Measurements from ENCODE around the gene GPR15.

Gene GPR15

DNA sequence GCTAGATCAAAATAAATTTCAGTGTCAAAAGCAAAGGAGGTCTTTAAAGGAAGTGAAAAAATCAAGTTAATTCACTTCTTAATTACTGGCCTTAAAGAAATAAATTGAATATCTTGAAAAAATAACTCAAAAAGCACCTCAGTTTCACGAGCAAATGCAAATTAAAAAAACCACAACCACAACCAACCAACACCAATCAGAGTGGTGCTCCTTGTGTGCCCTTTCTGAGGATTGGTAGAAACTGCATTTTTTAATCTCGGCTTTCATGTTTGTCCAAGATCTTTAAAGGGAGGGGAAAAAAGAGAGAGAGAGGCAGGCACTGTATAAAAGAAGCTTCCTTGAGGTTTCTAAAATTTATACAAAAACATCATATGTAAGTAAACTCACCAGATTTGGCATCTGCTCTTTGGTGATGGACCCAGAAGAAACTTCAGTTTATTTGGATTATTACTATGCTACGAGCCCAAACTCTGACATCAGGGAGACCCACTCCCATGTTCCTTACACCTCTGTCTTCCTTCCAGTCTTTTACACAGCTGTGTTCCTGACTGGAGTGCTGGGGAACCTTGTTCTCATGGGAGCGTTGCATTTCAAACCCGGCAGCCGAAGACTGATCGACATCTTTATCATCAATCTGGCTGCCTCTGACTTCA lies at the start of gene GPR15:
GPR15 (plus strand) TSS at position 357 of the 653 bp plus-strand sequence; CDS start at position 413, 56 bp downstream.
- DNase-seq (ENCODE audit: low spot score), result no peak

GRCh38 chr3:98482717-98483482 lies 48.9 kb upstream of the GPR15 start:
- no peak for DNase-seq (ENCODE audit: low spot score)

DNA sequence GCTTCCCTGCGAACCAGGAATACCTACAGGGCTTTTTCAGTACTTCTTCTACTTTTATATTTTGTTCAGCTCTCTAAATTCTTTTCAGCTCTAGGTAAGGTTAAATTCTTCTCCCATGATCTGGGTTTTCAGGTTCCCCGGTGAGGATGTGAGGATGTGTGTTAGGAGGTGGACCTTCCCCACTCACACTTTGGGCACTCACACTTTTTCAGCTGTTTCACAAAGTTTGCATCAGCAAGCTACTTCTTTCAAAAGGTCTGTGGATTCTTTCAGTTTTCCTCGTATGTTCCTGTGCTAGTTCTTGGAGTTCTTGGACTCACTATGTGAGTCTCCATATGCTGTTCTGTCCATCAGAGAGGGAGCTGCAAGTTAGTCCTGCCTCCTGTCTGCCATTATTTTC lies 48.2 kb upstream of the GPR15 start:
- no peak for DNase-seq (ENCODE audit: low spot score)

DNA sequence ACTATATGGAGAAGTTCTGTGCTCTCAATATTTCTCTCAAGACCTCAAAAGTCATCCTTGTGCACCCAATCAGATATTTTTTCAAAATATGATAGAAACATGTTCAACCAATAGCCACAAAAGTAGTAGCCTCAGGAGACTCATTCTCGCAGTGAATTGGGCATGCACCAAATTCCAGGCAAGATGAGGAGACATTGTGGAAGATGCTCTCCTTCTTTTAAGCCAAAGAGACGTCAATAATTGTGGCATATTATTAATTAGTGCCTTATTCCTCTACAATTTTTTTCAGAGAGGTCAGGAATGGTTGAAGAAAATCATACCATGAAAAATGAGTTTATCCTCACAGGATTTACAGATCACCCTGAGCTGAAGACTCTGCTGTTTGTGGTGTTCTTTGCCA lies 34.4 kb upstream of the GPR15 start, which contains the start of gene OR5K2:
OR5K2 (plus strand) TSS at position 301 of the 400 bp plus-strand sequence; CDS start at position 301, 0 bp downstream.
- no peak for DNase-seq (ENCODE audit: low spot score)

DNA sequence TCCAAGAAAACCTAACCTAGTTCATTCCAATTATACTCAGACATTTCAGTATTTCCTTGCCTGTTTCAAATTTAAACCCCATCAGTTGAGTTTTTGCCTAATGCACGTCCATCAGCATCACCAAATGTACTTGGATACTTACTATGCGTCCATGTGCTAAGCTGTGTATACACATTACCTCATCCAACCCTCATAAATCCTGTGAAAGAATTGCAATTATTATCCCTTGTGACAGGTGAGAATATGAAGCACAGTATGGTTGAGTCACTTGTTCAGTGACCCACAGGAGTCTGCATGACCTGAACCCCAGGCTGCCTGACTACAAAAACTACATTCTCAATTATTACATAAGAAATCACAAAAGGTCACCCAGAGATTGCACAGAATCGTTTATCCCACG lies 31.8 kb upstream of the GPR15 start:
- DNase-seq (ENCODE audit: low spot score), result no peak

- no peak for DNase-seq (ENCODE audit: low spot score)
Measured at GRCh38 chr3:98501270-98501669, 30.5 kb upstream of the GPR15 start.

DNA sequence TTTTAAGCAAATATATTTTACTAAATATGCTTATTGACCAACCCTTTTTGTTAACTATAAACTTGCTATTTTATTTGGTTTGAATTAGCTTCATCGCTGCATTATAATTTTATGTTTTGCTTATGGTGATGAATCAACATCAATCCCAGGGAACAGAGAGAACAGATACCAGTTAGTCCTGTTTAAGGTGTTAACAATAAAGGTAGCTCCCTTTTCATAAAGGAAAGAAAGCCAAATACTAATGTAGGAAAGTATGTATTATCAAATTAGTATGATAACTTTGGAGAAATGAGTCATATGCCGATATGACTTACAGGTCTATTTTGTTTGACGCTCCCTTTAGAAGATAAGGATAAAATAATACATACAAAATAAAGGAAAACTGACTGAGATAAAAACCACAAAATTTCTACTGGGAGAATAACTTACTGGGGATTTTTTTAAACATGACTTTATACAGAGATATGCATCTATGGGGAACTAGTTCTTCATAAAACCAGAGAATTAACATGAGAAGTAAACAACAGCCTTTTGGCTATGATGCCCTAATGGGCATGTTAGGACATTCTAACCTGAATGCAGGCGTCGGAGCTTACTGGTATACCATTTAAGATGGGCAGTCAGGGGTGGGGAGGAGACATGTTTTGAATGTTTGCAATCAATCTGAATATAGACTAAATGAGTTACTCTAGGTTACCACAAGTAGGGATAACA lies 29.8 kb upstream of the GPR15 start:
- no peak for DNase-seq (ENCODE audit: low spot score)

DNA sequence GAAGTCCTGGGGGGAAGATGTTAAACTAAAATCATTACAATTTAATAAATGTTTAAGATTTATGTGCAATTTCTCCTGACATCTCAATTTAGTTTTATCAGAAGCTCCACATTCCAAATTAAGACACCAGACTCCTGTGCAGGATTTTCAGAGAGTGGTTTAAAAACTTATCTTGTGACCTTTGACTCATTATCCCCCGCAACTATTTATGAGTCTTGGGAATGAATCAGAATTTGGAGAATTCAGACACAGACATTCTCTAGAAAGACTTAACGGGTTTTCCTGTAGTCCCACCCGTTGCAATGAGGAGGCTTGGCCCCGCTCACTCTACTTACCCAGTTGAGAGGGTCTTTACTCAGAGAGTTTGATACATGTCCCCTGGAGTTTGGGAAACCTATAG lies 27.2 kb upstream of the GPR15 start:
- DNase-seq (ENCODE audit: low spot score), result no peak

DNA sequence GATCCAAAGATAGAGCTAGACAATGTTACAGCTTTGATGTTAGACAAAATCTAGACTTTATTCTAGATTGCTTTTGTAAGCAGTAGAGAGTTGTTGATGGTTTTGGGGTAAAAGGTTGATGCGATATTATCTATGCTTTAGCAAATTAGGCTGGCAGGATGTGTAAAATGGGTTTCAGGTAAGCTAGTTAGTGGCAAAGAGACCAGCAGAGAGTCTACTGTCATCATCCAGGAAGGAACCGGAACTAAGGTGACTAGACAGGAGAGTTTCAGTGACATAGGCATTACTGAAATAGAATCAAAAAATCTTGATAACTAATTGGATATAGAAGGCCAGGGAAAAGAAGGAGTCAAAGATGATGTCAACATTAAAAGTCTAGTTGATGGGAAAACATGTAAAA lies 23.2 kb upstream of the GPR15 start:
- DNase-seq (ENCODE audit: low spot score), result no peak

- DNase-seq (ENCODE audit: low spot score), result no peak
Measured at GRCh38 chr3:98512576-98512975, 19.2 kb upstream of the GPR15 start.

- no peak for DNase-seq (ENCODE audit: low spot score)
Measured at GRCh38 chr3:98513091-98513511, 18.7 kb upstream of the GPR15 start.

DNA sequence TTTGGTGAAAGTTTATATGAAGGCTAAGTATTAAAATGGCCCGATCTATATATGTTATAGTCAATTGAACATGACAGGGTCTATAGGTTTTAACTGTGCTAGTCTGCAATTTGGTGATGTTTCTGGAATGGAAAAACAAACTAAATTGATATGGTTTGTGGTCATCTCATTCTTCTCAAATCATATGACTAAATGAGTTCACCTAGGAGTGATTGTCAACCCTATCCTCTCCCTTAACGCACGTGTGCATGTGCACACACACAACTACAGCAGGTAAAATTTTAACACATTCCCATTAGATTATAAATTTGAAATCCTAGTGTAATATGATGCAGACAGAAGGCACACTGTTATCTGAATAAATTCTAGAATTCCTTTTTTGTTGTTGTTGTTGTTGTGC lies 18.0 kb upstream of the GPR15 start:
- DNase-seq (ENCODE audit: low spot score), result no peak

- DNase-seq (ENCODE audit: low spot score), result no peak
Measured at GRCh38 chr3:98514948-98515347, 16.8 kb upstream of the GPR15 start.

GRCh38 chr3:98518816-98519215 lies 13.0 kb upstream of the GPR15 start:
- DNase-seq (ENCODE audit: low spot score), result no peak

DNA sequence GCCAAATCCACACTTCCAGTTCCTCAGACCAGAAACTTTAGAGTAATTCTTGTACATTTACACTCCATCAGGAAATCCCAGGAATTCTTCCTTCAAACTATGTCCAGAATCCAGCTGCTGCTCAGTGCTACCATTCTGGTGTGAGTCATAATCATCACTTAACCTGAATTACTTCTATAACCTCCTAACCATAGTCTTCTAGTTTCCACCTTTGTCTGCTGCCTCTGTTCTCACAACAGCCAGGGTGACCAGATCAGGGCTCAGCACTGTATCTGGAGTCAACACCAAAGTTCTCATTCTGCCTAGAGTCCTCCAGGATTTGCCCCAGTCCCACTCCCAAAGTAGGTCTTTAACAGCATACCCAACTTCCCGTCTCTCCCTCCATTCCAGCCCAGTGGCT lies 12.4 kb upstream of the GPR15 start:
- peak; percentile 8 for DNase-seq (ENCODE audit: low spot score)

- DNase-seq (ENCODE audit: low spot score), result peak; percentile 63
Measured at GRCh38 chr3:98521897-98522543, 9.8 kb upstream of the GPR15 start.

DNA sequence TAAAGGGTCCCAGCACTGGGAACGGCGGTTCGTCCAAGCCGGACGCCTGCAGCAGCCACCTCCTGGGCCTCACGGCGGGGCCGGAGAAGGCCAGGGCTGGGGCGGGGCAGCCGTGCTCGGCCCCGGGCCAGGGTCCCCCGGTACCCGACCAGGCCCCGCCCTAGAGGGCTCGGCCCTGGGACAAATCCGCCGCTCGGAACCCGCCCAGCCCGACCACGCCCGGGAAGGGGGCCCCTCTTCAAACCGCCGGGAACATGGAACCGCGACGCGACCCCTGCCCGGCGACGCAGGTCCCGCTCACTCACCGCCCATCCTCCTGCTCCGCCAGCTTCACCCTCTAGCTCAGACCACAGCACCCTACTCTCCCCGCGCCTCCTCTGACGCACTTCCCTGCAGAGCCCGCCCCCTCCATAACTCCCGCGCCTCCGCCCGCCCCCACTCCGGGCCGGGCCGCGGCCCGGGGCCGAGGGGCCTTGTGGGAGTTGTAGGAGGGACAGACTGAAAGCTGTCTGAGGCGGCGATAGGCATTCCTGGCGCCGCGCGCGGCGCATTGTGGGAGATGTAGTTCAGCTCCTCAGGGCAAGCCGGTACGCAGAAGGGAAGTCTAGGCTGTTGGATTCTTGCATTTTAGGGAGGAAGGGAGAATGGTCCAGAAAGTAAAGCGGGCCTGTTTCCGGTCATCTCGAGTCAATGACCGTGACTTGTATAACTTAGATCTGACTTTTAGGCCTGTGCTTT lies 9.1 kb upstream of the GPR15 start, which contains the start of gene CLDND1:
CLDND1 (minus strand) TSS at position 359 of the 738 bp plus-strand sequence. CDS start 1,478 bp downstream, outside the sequence.
- DNase-seq (ENCODE audit: low spot score), result peak; percentile 97

GRCh38 chr3:98525494-98525893 lies 6.3 kb upstream of the GPR15 start:
- DNase-seq (ENCODE audit: low spot score), result no peak

GRCh38 chr3:98528474-98529346 lies 3.1 kb upstream of the GPR15 start:
- DNase-seq (ENCODE audit: low spot score), result no peak

- DNase-seq (ENCODE audit: low spot score), result no peak
Measured at GRCh38 chr3:98529856-98530459, 1.8 kb upstream of the GPR15 start.
